Stimulated activated memory B cell treated with anti-CD40 and anti-IgM and Interleukin-4, amounts not matched to agents 10 μg/mL and 1 μg/mL and 100 μg/mL, for 72 hours (primary cell): ENCODE results near the gene SCRN1.
A peak's percentile ranks its signal among the peaks of the same experiment; 100 is the strongest.

Source experiments
- ATAC-seq: fragments of 150-1000 bp; cut with Tn5 transposase; 2 replicates; pipeline ENCODE4 v1.10.0; 2021
- H3K27ac Mint-ChIP-seq: one replicate; pipeline ENCODE4 v1.8.0; 2022; ENCODE audit warnings: mild to moderate bottlenecking, mixed read lengths
- H3K27me3 Mint-ChIP-seq: one replicate; pipeline ENCODE4 v1.8.0; 2022; ENCODE audit warnings: mixed read lengths
- H3K36me3 Mint-ChIP-seq: one replicate; pipeline ENCODE4 v1.8.0; 2022; ENCODE audit warnings: mixed read lengths
- H3K4me1 Mint-ChIP-seq: one replicate; pipeline ENCODE4 v1.8.0; 2022; ENCODE audit warnings: mixed read lengths
- H3K4me3 Mint-ChIP-seq: one replicate; pipeline ENCODE4 v1.8.0; 2022; ENCODE audit warnings: mild to moderate bottlenecking, moderate library complexity, mixed read lengths
- H3K9me3 Mint-ChIP-seq: one replicate; pipeline ENCODE4 v1.8.0; 2022; ENCODE audit warnings: mixed read lengths

Gene SCRN1

GRCh38 chr7:29935111-29935510, 54.5 kb downstream of the SCRN1 start:
- peaks cover 61% of the 10 kb centered on the region for H3K36me3 Mint-ChIP-seq
- H3K9me3 Mint-ChIP-seq: no peaks in the 10 kb centered on the region
- H3K4me3 Mint-ChIP-seq: no peak overlapping the region
- no peak for ATAC-seq
- H3K27me3 Mint-ChIP-seq: no peaks in the 10 kb centered on the region
- no peak overlapping the region for H3K27ac Mint-ChIP-seq
- no peaks in the 10 kb centered on the region for H3K4me1 Mint-ChIP-seq

GRCh38 chr7:29929018-29929807, 60.4 kb downstream of the SCRN1 start:
- peaks cover 37% of the 10 kb centered on the region for H3K36me3 Mint-ChIP-seq
- no peak overlapping the region for H3K27ac Mint-ChIP-seq
- H3K9me3 Mint-ChIP-seq: no peaks in the 10 kb centered on the region
- no peaks in the 10 kb centered on the region for H3K4me1 Mint-ChIP-seq
- H3K4me3 Mint-ChIP-seq: no peak overlapping the region
- no peak for ATAC-seq
- no peaks in the 10 kb centered on the region for H3K27me3 Mint-ChIP-seq

- ATAC-seq: no peak
Observed at GRCh38 chr7:29926741-29927140, 62.9 kb downstream of the SCRN1 start.

GRCh38 chr7:29926216-29926615, 63.4 kb downstream of the SCRN1 start:
- Mint-ChIP-seq H3K27me3 (no peaks in the 10 kb centered on the region), H3K9me3 (no peaks in the 10 kb centered on the region), H3K27ac (no peak overlapping the region), H3K4me3 (no peak overlapping the region), H3K36me3 (peaks cover 51% of the 10 kb centered on the region), H3K4me1 (no peaks in the 10 kb centered on the region)
- ATAC-seq: no peak

More at GRCh38 chr7:29926741-29927140, 62.9 kb downstream of the SCRN1 start:
- Mint-ChIP-seq H3K9me3 (no peaks in the 10 kb centered on the region), H3K27ac (no peak overlapping the region), H3K4me1 (no peaks in the 10 kb centered on the region), H3K36me3 (peaks cover 48% of the 10 kb centered on the region), H3K4me3 (no peak overlapping the region), H3K27me3 (no peaks in the 10 kb centered on the region)

GRCh38 chr7:29924684-29925083, 64.9 kb downstream of the SCRN1 start:
- ATAC-seq: peak; percentile 12
- H3K27me3 Mint-ChIP-seq: no peaks in the 10 kb centered on the region
- H3K27ac Mint-ChIP-seq: peak overlapping the region; percentile 11
- H3K9me3 Mint-ChIP-seq: no peaks in the 10 kb centered on the region
- H3K36me3 Mint-ChIP-seq: peaks cover 52% of the 10 kb centered on the region
- no peak overlapping the region for H3K4me3 Mint-ChIP-seq
- no peaks in the 10 kb centered on the region for H3K4me1 Mint-ChIP-seq

- Mint-ChIP-seq H3K36me3 (peaks cover 59% of the 10 kb centered on the region), H3K4me1 (no peaks in the 10 kb centered on the region), H3K4me3 (no peak overlapping the region), H3K27ac (peak overlapping the region; percentile 11), H3K27me3 (no peaks in the 10 kb centered on the region), H3K9me3 (no peaks in the 10 kb centered on the region)
- no peak for ATAC-seq
Observed at GRCh38 chr7:29924006-29924405, 65.6 kb downstream of the SCRN1 start.

- H3K27ac Mint-ChIP-seq: no peak overlapping the region
- no peaks in the 10 kb centered on the region for H3K4me1 Mint-ChIP-seq
- H3K27me3 Mint-ChIP-seq: no peaks in the 10 kb centered on the region
- H3K36me3 Mint-ChIP-seq: peaks cover 61% of the 10 kb centered on the region
- ATAC-seq: no peak
- no peak overlapping the region for H3K4me3 Mint-ChIP-seq
- H3K9me3 Mint-ChIP-seq: no peaks in the 10 kb centered on the region
Observed at GRCh38 chr7:29922921-29923700, 66.5 kb downstream of the SCRN1 start.

GRCh38 chr7:29921404-29922010, 68.1 kb downstream of the SCRN1 start:
- ATAC-seq: peak; percentile 83
- Mint-ChIP-seq H3K4me1 (no peaks in the 10 kb centered on the region), H3K36me3 (peaks cover 56% of the 10 kb centered on the region), H3K9me3 (no peaks in the 10 kb centered on the region), H3K27me3 (no peaks in the 10 kb centered on the region), H3K27ac (no peak overlapping the region), H3K4me3 (no peak overlapping the region)

- no peak for ATAC-seq
- Mint-ChIP-seq H3K27ac (no peak overlapping the region), H3K9me3 (no peaks in the 10 kb centered on the region), H3K27me3 (no peaks in the 10 kb centered on the region), H3K4me3 (no peak overlapping the region), H3K36me3 (peaks cover 55% of the 10 kb centered on the region), H3K4me1 (no peaks in the 10 kb centered on the region)
Observed at GRCh38 chr7:29920491-29920890, 69.1 kb downstream of the SCRN1 start.

GRCh38 chr7:29919790-29920189, 69.8 kb downstream of the SCRN1 start:
- ATAC-seq: no peak
- H3K27me3 Mint-ChIP-seq: no peaks in the 10 kb centered on the region
- no peak overlapping the region for H3K4me3 Mint-ChIP-seq
- no peak overlapping the region for H3K27ac Mint-ChIP-seq
- no peaks in the 10 kb centered on the region for H3K4me1 Mint-ChIP-seq
- H3K9me3 Mint-ChIP-seq: no peaks in the 10 kb centered on the region
- H3K36me3 Mint-ChIP-seq: peaks cover 48% of the 10 kb centered on the region

GRCh38 chr7:29918850-29919249, 70.8 kb downstream of the SCRN1 start:
- Mint-ChIP-seq H3K9me3 (no peaks in the 10 kb centered on the region), H3K4me1 (no peaks in the 10 kb centered on the region), H3K27me3 (no peaks in the 10 kb centered on the region), H3K36me3 (peaks cover 40% of the 10 kb centered on the region), H3K4me3 (no peak overlapping the region), H3K27ac (no peak overlapping the region)
- ATAC-seq: no peak

- no peaks in the 10 kb centered on the region for H3K4me1 Mint-ChIP-seq
- H3K36me3 Mint-ChIP-seq: peaks cover 30% of the 10 kb centered on the region
- H3K27ac Mint-ChIP-seq: no peak overlapping the region
- no peak overlapping the region for H3K4me3 Mint-ChIP-seq
- no peaks in the 10 kb centered on the region for H3K27me3 Mint-ChIP-seq
- ATAC-seq: no peak
- no peaks in the 10 kb centered on the region for H3K9me3 Mint-ChIP-seq
Observed at GRCh38 chr7:29917641-29918040, 72.0 kb downstream of the SCRN1 start.

GRCh38 chr7:29915481-29916215, 74.0 kb downstream of the SCRN1 start:
- H3K27ac Mint-ChIP-seq: no peak overlapping the region

GRCh38 chr7:29914180-29914579, 75.4 kb downstream of the SCRN1 start:
- no peak for ATAC-seq
- Mint-ChIP-seq H3K9me3 (no peaks in the 10 kb centered on the region), H3K27me3 (no peaks in the 10 kb centered on the region), H3K27ac (no peak overlapping the region), H3K4me1 (no peaks in the 10 kb centered on the region), H3K36me3 (peaks cover 18% of the 10 kb centered on the region), H3K4me3 (no peak overlapping the region)

More at GRCh38 chr7:29915481-29916215, 74.0 kb downstream of the SCRN1 start:
- Mint-ChIP-seq H3K27me3 (no peaks in the 10 kb centered on the region), H3K36me3 (peaks cover 21% of the 10 kb centered on the region), H3K4me3 (no peak overlapping the region), H3K9me3 (no peaks in the 10 kb centered on the region), H3K4me1 (no peaks in the 10 kb centered on the region)
- no peak for ATAC-seq
